NCI-H526 (cell line): ENCODE results near the gene CENPM.

Experiments used
- DNase-seq, 2 experiments: peaks; one replicate each; lab custom pipeline; 2025; lab: John Stamatoyannopoulos, UW

CENPM gene

GRCh38 chr22:41899110-41899509 is 47.8 kb downstream of the CENPM start:
- no peak for DNase-seq

- DNase-seq = no peak
Measured at GRCh38 chr22:41898645-41899044, 48.3 kb downstream of the CENPM start.

- no peak for DNase-seq
Measured at GRCh38 chr22:41893591-41894375, 53.2 kb downstream of the CENPM start.

- no peak for DNase-seq
Measured at GRCh38 chr22:41892721-41893120, 54.2 kb downstream of the CENPM start.

- no peak for DNase-seq
Measured at GRCh38 chr22:41891407-41891806, 55.5 kb downstream of the CENPM start.
